ENCODE data around the gene MYH14.
"Not testable (repeated sequence)": the region's sequence is repeated elsewhere in the genome, so short reads cannot be mapped to it uniquely, and the experiment has no call there.

MYH14 gene

GRCh38 chr19:50228153-50228552 lies 24.7 kb downstream of the MYH14 start:
- not testable (repeated sequence) for DNase-seq

DNA sequence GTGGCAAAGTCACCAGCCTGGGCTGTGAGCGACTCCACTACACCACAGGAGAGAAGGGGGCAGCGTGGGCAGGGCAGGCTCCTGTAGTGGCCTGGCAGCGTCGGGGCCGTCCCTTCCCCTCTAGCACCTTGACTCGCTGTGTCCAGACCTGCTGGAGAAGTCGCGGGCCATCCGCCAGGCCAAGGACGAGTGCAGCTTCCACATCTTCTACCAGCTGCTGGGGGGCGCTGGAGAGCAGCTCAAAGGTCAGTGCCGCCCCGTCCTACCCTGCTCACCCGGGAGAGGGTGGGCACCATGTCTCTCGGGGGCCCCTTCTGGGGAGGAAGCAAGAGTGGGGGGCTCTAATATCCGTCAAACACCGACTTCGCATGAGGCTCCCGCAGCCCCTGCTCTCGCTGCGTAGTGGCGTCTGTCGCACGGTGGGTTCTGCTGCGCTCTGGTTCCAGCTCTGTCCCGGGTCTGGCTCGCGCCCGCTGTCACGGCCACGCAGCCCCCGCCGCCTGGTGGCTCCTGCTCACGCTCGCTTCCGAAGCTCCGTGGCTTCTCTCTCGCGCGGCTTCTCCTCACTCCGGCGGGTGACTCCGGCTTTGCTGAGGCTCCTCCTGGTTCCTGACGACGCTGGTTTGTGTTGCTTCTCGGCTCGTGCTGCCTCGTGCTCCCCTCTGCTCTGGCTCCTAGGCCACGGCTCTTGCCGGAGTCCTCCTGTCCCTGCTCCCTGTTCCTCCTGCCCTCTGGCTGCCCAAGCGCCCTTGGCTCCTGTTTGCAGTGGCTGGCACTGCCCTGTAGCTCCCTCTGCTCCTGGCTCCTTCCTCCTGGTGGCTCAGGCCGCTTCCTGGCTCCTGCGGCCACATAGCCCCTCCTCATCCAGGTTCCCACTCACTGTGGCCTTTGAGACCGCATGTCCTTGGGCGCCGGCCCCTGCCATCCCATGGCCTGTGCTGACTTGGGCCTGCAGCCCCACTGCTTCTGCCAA lies 27.2 kb downstream of the MYH14 start:
- no peak for DNase-seq

DNA sequence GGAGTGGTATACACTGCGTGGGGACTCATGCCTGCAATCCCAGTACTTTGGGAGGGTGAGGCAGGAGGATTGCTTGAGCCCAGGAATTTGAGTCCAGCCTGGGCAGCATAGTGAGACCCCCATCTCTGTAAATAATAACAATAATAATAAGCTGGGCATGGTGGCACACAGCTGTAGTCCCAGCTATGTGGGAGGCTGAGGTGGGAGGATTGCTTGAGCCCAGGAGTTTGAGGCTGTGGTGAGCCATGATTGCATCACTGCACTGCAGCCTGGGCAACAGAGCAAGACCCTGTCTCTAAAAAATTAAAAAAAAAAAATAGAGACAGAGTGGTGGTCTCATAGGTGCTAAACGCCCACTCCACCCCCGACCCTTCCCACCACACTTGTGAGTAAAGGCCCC lies 28.0 kb downstream of the MYH14 start:
- not testable (repeated sequence) for DNase-seq

DNA sequence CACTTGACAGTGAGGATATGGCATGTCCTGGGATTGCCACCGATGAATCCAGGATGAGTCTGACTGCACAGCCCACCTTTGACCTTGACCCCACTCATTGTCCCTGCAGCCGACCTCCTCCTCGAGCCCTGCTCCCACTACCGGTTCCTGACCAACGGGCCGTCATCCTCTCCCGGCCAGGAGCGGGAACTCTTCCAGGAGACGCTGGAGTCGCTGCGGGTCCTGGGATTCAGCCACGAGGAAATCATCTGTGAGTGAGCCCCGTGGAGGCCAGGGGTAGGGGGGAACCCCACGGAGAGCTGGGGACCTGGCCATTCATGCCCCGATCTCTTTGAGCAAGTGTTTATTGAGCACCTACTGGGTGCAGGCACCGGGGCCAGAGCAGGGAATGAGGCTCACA lies 28.4 kb downstream of the MYH14 start:
- DNase-seq: no peak

DNA sequence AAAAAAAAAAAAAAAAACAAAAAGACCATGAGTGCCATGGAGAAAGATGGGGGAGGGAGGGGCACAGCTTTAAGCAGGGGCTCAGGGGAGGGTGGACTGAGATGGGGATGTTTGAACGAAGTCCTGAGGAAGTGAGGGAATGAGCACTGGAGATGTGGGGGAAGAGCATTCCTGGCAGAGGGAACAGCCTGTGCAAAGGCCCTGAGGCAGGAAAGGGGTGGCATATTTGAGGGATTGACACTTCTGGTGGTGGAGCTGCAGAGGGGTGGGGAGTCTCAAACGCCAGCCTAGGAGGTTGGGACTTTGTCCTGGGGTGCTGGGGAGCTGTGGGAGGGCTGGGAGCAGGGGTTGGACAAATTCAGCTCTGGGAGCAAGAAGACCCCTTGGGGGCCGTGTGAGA lies 29.2 kb downstream of the MYH14 start:
- DNase-seq: no peak

DNA sequence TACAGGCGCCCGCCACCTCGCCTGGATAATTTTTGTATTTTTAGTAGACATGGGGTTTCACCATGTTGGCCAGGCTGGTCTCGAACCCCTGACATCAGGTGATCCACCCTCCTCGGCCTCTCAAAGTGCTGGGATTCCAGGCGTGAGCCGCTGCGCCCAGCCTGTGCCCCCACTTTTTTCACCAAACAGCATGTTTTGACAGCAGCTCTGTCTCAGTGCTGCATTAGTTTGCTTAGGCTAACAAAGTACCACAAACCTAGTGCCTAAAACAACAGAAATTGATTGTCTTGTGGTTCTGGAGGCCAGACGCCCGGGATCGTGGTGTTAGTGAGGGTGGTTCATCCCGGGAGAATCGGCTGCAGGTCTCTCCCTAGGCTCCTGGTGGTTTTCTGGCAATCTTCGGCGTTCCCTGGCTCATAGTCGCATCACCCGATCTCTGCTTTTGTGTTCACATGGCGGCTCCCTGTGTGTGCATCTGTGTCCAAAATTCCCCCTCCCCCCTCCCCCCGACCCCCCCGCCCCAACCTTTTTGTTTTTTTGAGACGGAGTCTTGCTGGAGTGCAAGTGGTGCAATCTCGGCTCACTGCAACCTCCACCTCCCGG lies 30.0 kb downstream of the MYH14 start:
- no peak for DNase-seq

DNA sequence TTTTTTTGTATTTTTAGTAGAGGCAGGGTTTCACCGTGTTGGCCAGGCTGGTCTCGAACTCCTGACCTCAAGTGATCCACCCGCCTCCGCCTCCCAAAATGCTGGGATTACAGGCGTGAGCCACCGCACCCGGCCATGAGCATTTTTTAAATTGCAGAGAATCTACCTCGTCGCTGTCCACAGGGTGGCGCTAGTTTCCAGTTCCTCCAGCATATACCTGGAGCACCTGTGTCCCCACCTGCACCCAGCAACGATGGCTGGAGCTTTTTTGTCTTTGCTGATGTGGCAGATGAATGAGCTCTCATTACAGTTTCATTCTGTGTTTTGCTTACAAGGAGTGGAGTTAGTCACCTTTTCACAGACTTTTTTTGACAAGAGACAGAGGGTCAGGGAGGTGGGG lies 34.1 kb downstream of the MYH14 start:
- DNase-seq: not testable (repeated sequence)

DNA sequence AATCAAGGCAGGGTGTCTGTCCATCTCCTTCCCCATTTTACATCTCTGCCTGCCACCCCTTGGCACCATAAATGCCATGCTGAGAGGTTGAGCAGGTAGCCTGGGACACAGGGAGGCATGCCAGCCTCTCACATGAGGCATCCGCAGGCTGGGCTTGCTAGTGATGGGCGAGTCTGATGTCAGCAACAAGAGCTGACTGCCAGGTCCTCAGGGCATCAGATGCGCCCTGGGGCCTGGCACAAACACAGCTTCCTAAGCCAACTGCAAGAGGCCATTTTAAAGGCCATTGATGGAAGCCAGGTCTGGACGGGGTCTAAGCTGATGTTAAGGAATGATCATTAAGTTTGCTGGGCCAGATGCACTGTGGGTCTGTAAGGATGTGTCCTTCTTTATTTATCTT lies 34.6 kb downstream of the MYH14 start:
- no peak for DNase-seq

GRCh38 chr19:50239921-50240590 lies 36.6 kb downstream of the MYH14 start:
- DNase-seq: no peak

- DNase-seq: no peak
These were observed 39.2 kb downstream of the MYH14 start for GRCh38 chr19:50242581-50242980.

DNA sequence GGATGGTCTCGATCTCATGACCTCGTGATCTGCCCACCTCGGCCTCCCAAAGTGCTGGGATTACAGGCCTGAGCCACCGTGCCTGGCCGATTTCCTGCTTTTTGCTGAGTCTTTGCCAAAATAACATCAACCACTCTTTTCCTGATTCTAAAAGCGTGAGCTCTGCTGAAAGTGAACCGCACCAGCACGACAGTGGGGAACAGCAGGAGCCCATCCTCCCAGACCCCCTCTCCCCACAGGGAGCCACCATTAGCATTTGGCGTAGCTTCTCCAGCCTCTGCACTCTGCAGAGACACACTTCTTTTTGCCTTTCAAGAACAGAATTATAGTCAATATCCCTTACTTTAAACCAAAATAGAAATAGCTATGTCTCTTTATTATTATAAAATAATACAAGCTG lies 41.3 kb downstream of the MYH14 start:
- DNase-seq: no peak

DNA sequence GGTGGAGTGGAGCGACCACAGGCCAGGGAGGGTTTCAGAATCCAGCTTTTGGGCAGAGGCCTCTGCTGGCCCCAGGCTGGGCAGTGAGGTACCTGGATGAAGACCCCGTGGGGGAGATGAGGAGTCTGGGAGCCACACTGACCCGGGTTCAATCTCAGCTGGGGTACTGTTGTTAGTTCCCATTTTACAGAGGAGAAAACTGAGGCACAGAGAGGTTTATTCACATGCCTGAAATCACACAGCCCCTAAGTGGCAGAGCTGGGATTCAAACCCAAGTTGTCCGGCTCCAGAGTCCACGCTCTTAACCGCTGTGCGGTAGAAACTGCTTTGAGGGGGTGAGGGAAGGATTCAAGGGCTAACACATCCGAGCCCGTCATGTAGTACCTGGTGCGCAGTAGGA lies 45.0 kb downstream of the MYH14 start:
- DNase-seq: no peak

DNA sequence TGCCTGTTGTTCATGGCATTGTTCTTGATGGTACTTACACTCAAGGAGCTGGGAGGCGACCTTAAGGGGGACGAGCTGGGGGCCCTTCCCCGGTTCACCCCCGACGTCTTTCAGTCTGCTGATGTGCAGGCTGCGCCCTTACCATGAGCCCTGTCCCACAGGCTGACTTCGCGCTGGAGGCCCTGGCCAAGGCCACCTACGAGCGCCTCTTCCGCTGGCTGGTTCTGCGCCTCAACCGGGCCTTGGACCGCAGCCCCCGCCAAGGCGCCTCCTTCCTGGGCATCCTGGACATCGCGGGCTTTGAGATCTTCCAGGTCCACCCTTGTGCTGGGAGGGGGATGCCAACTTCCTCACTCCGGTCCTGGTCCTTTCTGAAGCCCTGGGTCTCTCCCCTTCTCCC lies 45.4 kb downstream of the MYH14 start:
- DNase-seq: no peak

DNA sequence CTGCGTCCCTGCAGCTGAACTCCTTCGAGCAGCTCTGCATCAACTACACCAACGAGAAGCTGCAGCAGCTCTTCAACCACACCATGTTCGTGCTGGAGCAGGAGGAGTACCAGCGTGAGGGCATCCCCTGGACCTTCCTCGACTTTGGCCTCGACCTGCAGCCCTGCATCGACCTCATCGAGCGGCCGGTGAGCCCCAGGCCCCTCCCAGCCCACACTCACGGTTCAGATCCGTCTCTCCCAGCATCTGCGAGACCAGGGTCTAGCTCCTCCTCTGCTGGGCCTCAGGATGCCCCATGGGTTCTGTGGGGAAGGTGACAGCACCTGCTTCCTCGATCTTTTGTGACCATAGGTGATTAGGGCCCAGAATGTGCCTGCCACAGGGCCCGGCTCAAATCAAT lies 46.2 kb downstream of the MYH14 start:
- no peak for DNase-seq

DNA sequence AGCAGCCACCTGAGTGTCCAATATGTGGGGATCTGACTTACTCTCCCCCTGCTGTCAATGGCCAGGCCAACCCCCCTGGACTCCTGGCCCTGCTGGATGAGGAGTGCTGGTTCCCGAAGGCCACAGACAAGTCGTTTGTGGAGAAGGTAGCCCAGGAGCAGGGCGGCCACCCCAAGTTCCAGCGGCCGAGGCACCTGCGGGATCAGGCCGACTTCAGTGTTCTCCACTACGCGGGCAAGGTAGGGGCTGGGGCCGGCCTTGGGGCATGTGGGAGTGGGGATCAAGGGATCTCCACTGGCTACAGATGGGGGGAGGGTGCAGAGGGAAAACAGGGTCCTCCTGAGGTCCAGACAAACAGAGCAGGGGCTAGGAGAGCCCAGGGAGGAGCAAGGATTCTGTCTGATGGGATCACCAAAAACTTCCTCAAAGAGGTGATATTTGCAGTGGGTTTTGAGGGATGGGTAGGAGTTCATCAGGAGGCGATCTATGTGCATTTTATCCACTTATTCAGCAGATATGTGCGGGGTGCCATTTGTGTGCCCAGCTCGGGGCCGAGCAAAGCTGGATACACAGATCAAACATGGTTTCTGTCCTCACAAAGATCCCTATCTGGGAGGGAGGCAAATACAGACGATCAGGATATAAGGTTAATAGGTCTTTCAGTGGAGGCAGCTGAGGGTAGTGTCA lies 47.2 kb downstream of the MYH14 start:
- DNase-seq: no peak

- DNase-seq: no peak
These were observed 48.9 kb downstream of the MYH14 start for GRCh38 chr19:50252111-50252886.

GRCh38 chr19:50252887-50253268 lies 49.5 kb downstream of the MYH14 start:
- DNase-seq: no peak

GRCh38 chr19:50255115-50255514 lies 51.7 kb downstream of the MYH14 start:
- DNase-seq: no peak

GRCh38 chr19:50257141-50257540 lies 53.7 kb downstream of the MYH14 start:
- no peak for DNase-seq

GRCh38 chr19:50258918-50259372 lies 55.5 kb downstream of the MYH14 start:
- DNase-seq: no peak

GRCh38 chr19:50261446-50261970 lies 58.1 kb downstream of the MYH14 start:
- no peak for DNase-seq

DNA sequence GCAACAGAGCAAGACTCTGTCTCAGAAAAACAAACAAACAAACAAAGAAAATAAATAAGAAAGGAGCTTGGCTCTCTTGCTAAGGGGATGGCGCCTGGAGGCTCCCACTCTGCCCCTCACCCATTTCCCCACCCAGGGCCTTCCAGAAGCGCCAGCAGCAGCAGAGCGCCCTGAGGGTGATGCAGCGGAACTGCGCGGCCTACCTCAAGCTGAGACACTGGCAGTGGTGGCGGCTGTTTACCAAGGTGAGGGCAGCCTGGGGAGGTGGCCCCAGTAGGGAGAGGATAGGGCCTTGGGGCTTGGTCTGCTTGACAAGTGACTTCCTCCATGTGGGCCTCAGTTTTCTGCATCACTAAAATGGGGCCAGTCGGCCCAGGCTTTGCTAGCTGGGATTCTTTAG lies 59.8 kb downstream of the MYH14 start:
- DNase-seq: no peak
